HG03378 (cell line): ENCODE results near the gene TAF6.

Source experiments
- ATAC-seq: cut with Tn5 transposase; IDR thresholded peaks from one replicate; pipeline ENCODE4 v1.9.1; 2021; ENCODE audit warnings: mild to moderate bottlenecking, moderate library complexity; ENCODE audit not compliant: unreplicated experiment

Gene TAF6

DNA sequence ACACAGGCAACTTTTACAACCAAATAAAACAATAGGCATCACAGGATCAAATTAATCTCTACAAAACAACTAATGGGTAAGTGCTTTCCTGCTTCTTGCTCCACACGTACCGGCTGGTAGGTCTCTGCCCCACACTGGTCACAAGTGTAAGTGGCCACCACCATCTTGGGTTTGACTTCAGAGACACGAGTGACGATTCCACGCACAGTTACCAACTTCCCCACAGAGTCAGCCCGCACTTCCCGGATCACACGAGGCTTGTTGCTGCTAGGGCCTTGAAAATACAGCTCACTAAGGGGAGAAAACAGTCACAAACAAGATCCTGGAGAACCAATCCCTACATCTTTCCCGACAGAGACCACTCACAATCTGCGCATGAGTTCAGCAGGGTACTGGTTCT, 20.2 kb downstream of the TAF6 start:
- ATAC-seq: no peak

DNA sequence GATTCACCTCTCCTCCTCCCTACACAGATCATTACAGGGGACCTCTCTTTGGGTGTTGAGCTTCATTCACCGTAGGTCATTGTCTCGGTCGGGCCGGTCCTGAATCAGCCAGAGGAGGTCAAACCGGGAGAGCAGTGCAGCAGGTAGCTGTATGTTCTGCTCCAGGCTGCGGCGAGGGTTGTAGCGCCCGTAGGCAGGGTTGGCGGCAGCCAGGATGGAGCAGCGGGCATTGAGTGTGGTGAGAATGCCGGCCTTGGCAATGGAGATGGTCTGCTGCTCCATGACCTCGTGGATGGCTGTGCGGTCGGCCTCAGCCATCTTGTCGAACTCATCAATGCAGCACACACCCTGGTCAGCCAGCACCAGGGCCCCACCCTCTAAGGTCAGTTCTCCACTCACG, 23.5 kb downstream of the TAF6 start:
- no peak for ATAC-seq

- ATAC-seq: no peak
These were observed 23.9 kb downstream of the TAF6 start for GRCh38 chr7:100095289-100095688.

DNA sequence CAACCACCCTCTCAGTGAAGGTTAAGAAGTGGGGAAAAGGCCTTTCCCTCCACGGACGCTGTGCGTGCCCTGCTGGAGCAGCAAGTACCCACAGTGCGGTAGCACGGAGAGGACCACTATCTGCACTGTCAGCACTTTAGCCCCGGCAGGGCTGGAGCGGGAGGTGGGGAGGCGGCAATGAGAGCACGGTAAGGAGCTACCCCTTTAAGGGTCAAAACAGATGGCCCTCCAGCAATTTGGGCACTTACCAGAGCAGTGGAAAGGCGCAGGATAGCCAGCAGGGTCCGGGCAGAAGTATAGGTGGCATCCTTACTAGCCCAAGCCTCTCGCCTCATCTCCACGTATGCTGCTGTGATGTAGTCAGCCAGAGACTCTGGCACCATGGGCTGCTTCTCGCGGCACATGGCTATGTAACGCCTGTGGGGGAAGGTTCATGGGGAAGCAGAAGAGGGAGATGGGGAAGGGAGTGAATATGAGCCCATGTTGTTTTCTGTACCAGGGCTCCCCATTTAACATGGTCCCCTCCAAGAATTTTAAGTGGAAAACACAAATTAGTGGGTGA, 25.2 kb downstream of the TAF6 start:
- ATAC-seq: no peak

- no peak for ATAC-seq
These were observed 25.7 kb downstream of the TAF6 start for GRCh38 chr7:100093498-100093897.

DNA sequence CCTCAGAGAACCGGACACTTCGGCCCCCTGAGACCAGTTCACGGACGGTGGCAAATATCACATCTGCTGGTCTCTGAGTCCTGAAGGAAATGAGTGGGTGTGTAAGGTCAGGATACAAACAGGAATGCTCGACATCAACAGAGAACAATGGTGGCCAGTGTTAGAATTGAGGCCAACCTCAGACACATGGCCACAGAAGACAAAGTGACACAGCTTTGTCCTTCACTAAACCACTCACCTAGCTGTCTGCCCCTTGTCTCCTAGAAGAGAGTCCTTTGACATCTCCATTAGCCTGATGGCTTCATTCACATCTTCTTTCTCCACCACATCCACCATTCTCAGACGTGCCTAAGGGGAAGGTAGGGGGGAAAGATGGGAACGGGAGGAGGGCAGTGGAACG, 26.1 kb downstream of the TAF6 start:
- no peak for ATAC-seq

GRCh38 chr7:100091411-100092181, 27.6 kb downstream of the TAF6 start:
- no peak for ATAC-seq

DNA sequence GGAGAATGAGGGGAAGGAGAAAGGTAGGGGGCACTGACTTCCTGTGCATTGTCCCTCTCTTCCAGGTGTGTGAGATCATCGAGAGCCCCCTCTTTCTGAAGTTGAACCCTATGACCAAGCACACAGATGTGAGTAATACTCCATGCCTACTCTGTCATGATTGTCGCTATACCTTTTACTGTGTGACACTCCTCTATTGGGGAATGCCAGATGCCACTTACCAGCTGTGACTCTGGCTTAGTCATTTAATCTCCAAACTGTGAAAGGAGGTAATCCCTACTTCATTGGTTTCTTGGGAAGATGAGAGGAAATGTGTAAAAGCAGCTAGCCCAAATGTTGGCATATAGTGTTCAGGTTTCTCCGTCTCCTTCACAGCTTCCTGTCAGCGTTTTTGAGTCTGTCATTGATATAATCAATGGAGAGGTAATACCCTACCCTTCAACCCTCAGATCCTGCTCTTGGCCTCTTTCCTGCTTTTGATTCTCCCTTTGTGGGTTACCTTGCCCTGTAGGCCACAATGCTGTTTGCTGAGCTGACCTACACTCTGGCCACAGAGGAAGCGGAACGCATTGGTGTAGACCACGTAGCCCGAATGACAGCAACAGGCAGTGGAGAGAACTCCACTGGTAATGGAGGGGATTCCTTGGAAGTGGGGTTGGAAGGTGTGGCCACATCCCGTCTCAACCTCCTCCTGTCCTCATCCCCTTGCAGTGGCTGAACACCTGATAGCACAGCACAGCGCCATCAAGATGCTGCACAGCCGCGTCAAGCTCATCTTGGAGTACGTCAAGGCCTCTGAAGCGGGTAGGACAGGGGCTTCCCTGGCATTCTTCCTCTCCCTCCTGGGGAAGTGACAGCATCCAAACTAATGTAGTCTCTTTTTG, 28.4 kb downstream of the TAF6 start:
- ATAC-seq: no peak

GRCh38 chr7:100089458-100090196, 29.5 kb downstream of the TAF6 start:
- no peak for ATAC-seq

DNA sequence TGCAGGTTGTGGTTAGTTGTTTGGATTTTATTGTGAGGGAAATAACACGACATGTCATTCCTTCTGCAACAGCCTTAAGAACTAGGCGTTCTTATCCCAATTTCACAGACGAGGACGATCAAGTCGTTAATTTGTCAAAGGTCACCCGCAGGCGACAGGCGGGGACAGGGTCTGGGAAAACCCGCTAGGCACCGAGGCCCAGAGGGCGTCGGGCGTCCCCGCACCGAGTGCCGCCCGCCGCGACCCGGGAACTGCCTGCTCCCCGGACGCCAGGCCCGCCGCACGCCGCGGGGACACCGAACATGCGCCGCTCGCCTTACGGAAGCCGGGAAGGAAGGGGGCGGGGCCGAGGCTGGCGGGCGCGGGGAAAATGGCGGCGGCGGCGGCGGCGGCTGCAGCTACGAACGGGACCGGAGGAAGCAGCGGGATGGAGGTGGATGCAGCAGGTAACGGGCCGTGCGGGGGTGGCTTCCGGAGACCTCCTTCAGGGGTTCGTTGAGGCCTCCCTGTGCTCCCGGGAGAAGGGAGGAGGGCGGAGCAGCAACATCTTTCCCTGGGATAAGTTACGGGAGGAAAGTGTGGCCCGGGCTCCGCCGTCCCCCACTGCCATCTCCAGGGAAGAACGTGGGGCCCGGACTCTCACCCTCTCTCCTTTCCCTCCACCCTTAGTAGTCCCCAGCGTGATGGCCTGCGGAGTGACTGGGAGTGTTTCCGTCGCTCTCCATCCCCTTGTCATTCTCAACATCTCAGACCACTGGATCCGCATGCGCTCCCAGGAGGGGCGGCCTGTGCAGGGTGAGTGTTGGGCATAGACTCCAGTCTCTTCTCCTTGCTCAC, 30.3 kb downstream of the TAF6 start, which contains the start of gene COPS6:
COPS6 (plus strand) TSS at position 349 of the 837 bp plus-strand sequence; CDS start at position 371, 22 bp downstream.
- no peak for ATAC-seq

GRCh38 chr7:100088095-100088620, 31.0 kb downstream of the TAF6 start:
- no peak for ATAC-seq

DNA sequence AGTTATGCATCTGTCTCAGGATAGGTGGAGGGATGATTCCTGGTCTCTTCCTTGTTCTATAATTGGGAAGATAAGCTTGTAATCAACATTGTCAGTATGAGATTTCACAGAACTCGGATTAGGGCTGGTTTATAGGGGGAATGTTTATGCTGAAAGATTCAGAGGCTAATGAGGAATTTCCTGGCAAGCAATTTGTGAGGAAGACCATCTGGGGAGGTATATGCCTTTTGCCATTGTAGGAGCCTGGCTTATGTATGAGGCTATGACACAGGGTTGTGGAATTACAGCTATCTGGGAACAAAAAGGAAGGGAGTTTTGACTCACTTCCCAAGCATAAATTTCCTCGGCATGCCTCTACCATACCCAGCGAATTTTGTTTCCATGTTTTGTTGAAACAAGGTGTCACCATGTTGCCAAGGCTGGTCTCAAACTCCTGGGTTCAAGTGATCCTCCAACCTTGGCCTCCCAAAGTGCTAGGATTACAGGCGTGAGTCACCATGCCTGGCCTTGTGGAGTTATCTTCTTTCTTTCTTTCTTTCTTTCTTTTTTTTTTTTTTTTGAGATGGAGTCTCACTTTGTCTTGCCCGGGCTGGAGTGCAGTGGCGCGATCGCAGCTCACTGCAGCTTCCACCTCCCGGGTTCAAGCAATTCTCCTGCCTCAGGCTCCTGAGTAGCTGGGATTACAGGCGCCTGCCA, 32.0 kb downstream of the TAF6 start:
- no peak for ATAC-seq

- no peak for ATAC-seq
These were observed 33.6 kb downstream of the TAF6 start for GRCh38 chr7:100085515-100085914.

GRCh38 chr7:100082978-100083377, 36.2 kb downstream of the TAF6 start:
- ATAC-seq: no peak

- peak; percentile 73 for ATAC-seq
These were observed 37.5 kb downstream of the TAF6 start, which contains the start of gene ZNF3 for GRCh38 chr7:100081535-100082102. Gene ZNF3 (minus strand): TSS chr7:100081723. CDS start chr7:100077357, 4,366 bp downstream.

DNA sequence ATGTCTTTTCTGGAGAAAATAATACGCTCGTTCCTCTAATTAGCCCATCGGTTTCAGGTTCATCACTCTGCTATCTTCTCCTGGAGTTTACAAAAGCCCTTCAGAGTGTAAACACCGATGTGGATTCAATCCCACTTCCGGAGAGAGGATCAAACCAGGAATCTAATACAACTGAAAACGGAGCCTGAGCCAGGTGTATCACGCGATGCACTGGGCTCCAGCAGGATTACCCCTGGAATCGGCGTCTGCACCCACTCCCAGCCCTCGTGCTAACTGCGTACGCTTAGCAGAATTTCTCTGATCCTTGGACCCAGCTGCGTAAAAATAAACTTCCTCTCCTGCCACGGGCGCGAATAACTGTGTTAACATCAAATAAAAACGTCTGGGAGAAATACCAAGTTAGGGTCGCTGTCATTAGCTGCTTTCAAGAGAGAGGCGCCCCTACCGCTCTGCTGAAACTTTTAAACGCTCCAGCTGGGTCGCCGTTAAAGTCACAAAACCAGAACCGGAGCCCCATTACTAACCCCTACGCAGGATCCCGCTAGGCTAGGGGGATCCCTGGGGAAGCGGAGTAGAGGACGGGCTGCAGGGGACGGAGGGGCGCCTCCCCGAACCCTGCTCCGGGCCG, 38.1 kb downstream of the TAF6 start:
- no peak for ATAC-seq

GRCh38 chr7:100079024-100079560, 40.1 kb downstream of the TAF6 start:
- ATAC-seq: no peak

DNA sequence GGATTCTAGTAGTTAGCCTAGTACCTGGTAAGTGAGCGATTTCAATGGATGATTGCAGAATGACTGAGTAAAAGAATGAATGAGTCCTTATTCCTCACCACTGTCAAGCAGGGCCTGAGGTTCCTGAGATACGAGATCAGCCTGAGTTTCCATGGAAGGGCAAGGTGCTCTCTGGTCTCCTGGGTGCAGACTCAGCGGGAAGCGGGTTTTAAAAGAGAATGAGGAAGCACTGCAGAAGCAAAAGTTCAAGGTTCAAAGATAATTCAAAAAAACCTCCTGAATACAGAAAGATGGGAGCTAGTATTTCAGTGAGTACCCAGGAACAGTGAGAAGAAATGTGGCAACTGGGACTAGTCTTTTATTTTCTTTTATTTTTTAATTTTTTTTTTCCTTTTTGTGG, 42.0 kb downstream of the TAF6 start:
- no peak for ATAC-seq
